ENCODE measurements around the gene APOA1.

Gene APOA1

DNA sequence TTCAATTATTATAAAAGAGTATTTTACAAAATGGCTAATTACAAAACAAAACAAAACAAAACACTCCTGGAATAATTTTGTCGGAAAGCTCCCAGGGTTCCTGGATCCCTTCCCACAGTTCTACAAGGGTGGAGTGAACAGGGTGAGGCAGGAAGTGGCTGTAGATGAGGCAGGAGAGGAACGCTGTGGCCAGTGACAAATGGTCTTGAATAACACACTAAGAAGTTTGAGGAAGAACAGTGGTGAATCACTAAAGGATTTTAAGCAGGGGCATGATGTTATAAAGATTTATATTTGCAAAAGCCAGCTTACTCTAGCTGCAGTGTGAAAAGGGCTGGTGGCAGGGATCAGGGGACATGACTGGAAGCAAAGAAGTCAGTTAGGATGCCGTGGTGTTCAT is 33.8 kb upstream of the APOA1 start:
- no peak overlapping the region for H2AFZ ChIP-seq (ENCODE audit: low read length)
- H3K36me3 ChIP-seq (ENCODE audit: insufficient read depth, low read length) = peaks cover 54% of the 10 kb centered on the region
- peak overlapping the region; percentile 73 for H3K4me2 ChIP-seq (ENCODE audit: low read depth, low read length, poor library complexity, severe bottlenecking)

DNA sequence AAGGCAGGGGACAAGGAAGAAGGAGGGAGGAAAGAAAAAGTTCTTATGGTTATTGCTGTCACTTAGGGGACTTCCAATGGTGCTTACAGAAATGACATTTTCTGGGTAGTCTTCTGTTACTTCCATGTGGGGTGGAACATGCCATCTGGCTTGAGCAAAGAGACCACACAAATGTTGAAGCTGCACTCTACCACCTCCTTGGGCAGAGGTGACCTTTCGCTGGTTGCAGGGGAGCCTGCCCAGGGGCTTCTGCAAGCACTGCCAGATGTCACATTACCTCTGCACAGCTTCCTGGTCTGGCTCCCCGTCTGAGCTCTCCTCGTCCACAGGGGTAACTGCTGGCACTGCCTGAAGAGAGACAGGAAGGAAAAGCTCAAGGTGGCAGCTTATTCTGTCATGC is 32.6 kb upstream of the APOA1 start:
- Histone ChIP-seq H3K9me3 (ENCODE audit: insufficient read depth, low read depth, low read length) (no peaks in the 10 kb centered on the region), H3K79me2 (ENCODE audit: insufficient read depth, low read length) (no peaks in the 10 kb centered on the region), H3K36me3 (ENCODE audit: insufficient read depth, low read length) (peaks cover 58% of the 10 kb centered on the region), H3K27me3 (ENCODE audit: insufficient read depth, low read length, poor library complexity, severe bottlenecking) (no peaks in the 10 kb centered on the region), H3F3A (ENCODE audit: low read depth) (peaks cover 17% of the 10 kb centered on the region), H3K9me2 (replicated peaks; ENCODE audit: low read depth, low read length) (no peaks in the 10 kb centered on the region), H3K4me3 (ENCODE audit: low read length, poor library complexity, severe bottlenecking) (peak overlapping the region; percentile 52), H2AFZ (ENCODE audit: low read length) (no peak overlapping the region), H3K9ac (ENCODE audit: low read depth, low read length, poor library complexity, severe bottlenecking) (peak overlapping the region; percentile 70), H4K20me1 (ENCODE audit: insufficient read depth, low read length, poor library complexity, severe bottlenecking) (no peaks in the 10 kb centered on the region), H3K4me2 (ENCODE audit: low read depth, low read length, poor library complexity, severe bottlenecking) (peak overlapping the region; percentile 73), H3K4me1 (ENCODE audit: insufficient read depth, low read length, poor library complexity, severe bottlenecking) (peaks cover 49% of the 10 kb centered on the region)
- TF ChIP-seq EZH2phosphoT487 (IDR thresholded peaks at IDR 0.05; ENCODE audit: borderline replicate concordance) = no peak
- TF ChIP-seq, protein P1, sequence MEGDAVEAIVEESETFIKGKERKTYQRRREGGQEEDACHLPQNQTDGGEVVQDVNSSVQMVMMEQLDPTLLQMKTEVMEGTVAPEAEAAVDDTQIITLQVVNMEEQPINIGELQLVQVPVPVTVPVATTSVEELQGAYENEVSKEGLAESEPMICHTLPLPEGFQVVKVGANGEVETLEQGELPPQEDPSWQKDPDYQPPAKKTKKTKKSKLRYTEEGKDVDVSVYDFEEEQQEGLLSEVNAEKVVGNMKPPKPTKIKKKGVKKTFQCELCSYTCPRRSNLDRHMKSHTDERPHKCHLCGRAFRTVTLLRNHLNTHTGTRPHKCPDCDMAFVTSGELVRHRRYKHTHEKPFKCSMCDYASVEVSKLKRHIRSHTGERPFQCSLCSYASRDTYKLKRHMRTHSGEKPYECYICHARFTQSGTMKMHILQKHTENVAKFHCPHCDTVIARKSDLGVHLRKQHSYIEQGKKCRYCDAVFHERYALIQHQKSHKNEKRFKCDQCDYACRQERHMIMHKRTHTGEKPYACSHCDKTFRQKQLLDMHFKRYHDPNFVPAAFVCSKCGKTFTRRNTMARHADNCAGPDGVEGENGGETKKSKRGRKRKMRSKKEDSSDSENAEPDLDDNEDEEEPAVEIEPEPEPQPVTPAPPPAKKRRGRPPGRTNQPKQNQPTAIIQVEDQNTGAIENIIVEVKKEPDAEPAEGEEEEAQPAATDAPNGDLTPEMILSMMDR (conservative IDR thresholded peaks at IDR 0.05; ENCODE audit: low read length) = no peak

More for the DNA sequence above, 33.8 kb upstream of the APOA1 start:
- Histone ChIP-seq H3F3A (ENCODE audit: low read depth) (peaks cover 17% of the 10 kb centered on the region), H3K9ac (ENCODE audit: low read depth, low read length, poor library complexity, severe bottlenecking) (peak overlapping the region; percentile 68), H4K20me1 (ENCODE audit: insufficient read depth, low read length, poor library complexity, severe bottlenecking) (no peaks in the 10 kb centered on the region), H3K9me3 (ENCODE audit: insufficient read depth, low read depth, low read length) (no peaks in the 10 kb centered on the region), H3K4me3 (ENCODE audit: low read length, poor library complexity, severe bottlenecking) (no peak overlapping the region), H3K27me3 (ENCODE audit: insufficient read depth, low read length, poor library complexity, severe bottlenecking) (no peaks in the 10 kb centered on the region), H3K9me2 (replicated peaks; ENCODE audit: low read depth, low read length) (no peaks in the 10 kb centered on the region), H3K79me2 (ENCODE audit: insufficient read depth, low read length) (no peaks in the 10 kb centered on the region), H3K4me1 (ENCODE audit: insufficient read depth, low read length, poor library complexity, severe bottlenecking) (peaks cover 57% of the 10 kb centered on the region)
- TF ChIP-seq EZH2phosphoT487 (IDR thresholded peaks at IDR 0.05; ENCODE audit: borderline replicate concordance) = no peak
- TF ChIP-seq, protein P1 (conservative IDR thresholded peaks at IDR 0.05; ENCODE audit: low read length) = no peak

DNA sequence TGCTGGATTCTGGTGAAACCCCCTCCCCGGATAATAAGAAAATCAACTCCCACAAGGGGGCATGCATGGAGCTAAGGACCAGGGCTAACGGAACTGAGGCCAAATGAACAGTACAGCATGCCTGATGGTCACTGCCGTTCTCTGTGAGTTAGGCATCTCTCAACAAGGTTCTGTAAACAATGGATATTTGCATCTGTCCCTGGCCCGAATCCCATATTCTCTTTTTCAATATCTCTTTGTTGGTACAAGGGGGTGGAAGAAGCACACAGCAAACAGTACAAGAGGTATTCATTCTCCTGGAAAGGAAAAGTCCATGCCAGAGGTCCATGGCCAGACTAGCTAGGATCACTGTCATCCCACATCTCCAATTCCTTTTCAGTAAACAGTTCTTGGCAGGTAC is 32.2 kb upstream of the APOA1 start:
- Histone ChIP-seq H4K20me1 (ENCODE audit: insufficient read depth, low read length, poor library complexity, severe bottlenecking) (no peaks in the 10 kb centered on the region), H2AFZ (ENCODE audit: low read length) (no peak overlapping the region), H3K36me3 (ENCODE audit: insufficient read depth, low read length) (peaks cover 59% of the 10 kb centered on the region), H3K4me3 (ENCODE audit: low read length, poor library complexity, severe bottlenecking) (peak overlapping the region; percentile 52), H3K4me1 (ENCODE audit: insufficient read depth, low read length, poor library complexity, severe bottlenecking) (peaks cover 47% of the 10 kb centered on the region), H3K27me3 (ENCODE audit: insufficient read depth, low read length, poor library complexity, severe bottlenecking) (no peaks in the 10 kb centered on the region), H3K9ac (ENCODE audit: low read depth, low read length, poor library complexity, severe bottlenecking) (peak overlapping the region; percentile 70), H3K79me2 (ENCODE audit: insufficient read depth, low read length) (no peaks in the 10 kb centered on the region), H3K9me2 (replicated peaks; ENCODE audit: low read depth, low read length) (no peaks in the 10 kb centered on the region), H3K4me2 (ENCODE audit: low read depth, low read length, poor library complexity, severe bottlenecking) (peak overlapping the region; percentile 73), H3F3A (ENCODE audit: low read depth) (peaks cover 17% of the 10 kb centered on the region), H3K9me3 (ENCODE audit: insufficient read depth, low read depth, low read length) (no peaks in the 10 kb centered on the region)
- TF ChIP-seq EZH2phosphoT487 (IDR thresholded peaks at IDR 0.05; ENCODE audit: borderline replicate concordance) = no peak
- TF ChIP-seq, protein P1 (conservative IDR thresholded peaks at IDR 0.05; ENCODE audit: low read length) = peak; percentile 16; the same call in 1 of the 2 replicates

Measured in Loucy (cell line).